ENCODE data around the gene FRMD4A.

- TF ChIP-seq POLR2AphosphoS5 (IDR thresholded peaks at IDR 0.05; ENCODE audit: low read depth, low read length) (no peak), TAF1 (IDR thresholded peaks at IDR 0.05; ENCODE audit: low read depth, low read length) (no peak)
Measured at GRCh38 chr10:14250496-14251076, 80.1 kb downstream of the FRMD4A start.
